GM18505 (cell line): Measurements from ENCODE around the gene FUT7.

ENCODE experiments used
- ATAC-seq: cut with Tn5 transposase; IDR thresholded peaks from one replicate; pipeline ENCODE4 v1.9.1; 2021; ENCODE audit not compliant: unreplicated experiment
- POLR2A ChIP-seq: IDR thresholded peaks from 4 replicates; pipeline ENCODE4 v1.6.1; 2011; ENCODE audit warnings: borderline replicate concordance; ENCODE audit not compliant: insufficient read depth, insufficient read length; ENCODE audit errors: extremely low read depth

Gene FUT7

DNA sequence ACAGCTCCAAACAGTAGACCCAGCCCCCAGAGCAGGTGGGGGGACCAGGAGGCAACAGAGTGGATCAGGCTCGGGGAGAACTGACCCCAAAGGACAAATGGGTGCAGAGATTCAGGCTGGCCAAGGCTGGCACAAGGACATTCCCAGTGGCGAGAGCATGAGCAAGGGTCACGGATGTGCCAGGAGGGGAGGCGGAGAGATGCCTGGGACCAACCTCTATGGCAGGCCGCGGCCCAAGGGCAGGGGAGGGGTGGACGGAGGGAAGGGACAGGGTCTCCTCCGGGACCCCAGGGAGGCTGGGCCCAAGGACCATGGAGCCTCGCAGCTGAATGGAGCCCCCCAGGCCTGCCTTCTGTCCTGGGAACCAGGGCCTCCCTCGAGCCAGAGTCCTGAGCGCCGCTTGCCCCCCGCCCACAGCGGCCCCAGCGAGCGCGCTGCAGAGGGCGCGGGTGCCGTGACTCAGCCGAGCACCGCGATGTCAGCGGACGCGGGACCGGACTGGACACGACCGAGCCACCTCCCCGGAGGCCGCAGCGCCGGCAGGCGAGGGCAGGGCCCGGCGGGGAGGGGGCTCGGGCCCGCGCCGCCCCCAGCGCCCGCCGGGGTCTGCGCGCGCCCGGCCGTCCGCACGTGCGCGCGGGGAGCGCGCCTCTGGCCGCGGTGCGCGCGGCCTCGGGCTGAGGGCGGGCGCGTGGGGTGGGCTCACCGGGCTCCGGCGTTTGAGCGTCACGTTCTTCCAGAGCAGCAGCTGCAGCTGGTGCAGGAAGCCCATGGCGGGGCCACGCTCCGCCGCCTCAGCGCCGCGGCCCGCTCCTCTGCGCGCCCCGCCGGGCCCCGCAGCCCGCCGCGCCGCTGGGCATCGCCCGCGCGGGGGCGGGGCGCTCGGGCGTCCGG is 4.3 kb downstream of the FUT7 start, which contains the start of gene ABCA2:
Gene ABCA2 (minus strand): TSS at position 869 of the 894 bp plus-strand sequence. CDS start 97 bp downstream, at position 772.
- no peak for TF ChIP-seq POLR2A
- ATAC-seq: no peak

GRCh38 chr9:137026828-137027227 is 5.1 kb downstream of the FUT7 start:
- ATAC-seq: no peak
- no peak for TF ChIP-seq POLR2A

- ATAC-seq: no peak
- no peak for TF ChIP-seq POLR2A
Observed at GRCh38 chr9:137026384-137026783, 5.5 kb downstream of the FUT7 start.

- ATAC-seq: no peak
- no peak for TF ChIP-seq POLR2A
Observed at GRCh38 chr9:137025517-137025966, 6.3 kb downstream of the FUT7 start.

GRCh38 chr9:137023583-137023991 is 8.3 kb downstream of the FUT7 start:
- ATAC-seq: no peak
- TF ChIP-seq POLR2A: no peak

GRCh38 chr9:137023157-137023556 is 8.7 kb downstream of the FUT7 start:
- ATAC-seq: no peak
- TF ChIP-seq POLR2A: no peak

DNA sequence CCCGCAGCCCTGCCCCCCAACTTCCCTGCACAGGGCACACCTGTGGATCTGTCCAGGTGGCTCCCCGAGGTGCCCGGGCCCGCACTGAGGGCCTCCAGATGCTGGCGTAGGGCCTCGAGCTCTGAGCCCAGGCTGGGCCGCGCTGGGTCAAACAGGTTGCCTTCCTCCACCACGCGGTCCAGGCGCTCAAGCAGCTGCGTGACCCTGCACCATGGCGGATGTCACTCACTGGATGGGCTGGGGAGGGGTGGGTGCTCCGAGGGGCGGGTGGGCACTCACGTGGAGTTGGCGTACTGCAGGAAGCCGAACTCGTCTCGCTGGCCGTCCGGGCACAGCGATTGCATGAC is 9.3 kb downstream of the FUT7 start:
- TF ChIP-seq POLR2A: no peak

DNA sequence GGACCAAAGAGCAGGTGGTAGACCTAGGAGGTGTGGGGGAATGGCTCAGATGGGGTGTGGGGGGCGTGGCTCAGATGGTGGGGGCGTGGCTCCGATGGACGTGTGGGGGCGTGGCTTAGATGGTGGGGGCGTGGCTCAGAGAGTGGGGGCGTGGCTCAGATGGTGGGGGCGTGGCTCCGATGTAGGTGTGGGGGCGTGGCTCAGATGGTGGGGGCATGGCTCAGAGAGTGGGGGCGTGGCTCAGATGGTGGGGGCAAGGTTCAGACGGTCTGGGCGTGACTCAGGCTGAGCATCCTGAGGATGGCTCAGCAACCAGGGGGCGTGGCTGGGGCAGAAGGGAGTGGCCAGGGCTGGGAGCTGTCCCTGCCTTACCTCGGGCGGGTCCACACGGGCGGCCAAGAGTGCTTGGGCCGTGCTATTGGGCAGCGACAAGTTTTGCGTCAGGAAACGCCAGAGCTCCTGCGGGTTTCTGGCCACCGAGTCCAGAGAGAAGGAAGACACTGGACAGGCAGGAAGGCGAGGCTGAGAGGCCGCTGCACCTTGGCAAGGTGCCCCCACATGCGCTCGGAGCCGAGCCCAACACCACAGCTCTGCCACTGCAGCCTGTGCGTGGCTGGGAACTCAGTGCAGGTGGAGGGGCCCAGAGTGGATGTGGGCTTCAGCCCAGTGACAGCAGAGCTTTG is 9.8 kb downstream of the FUT7 start:
- TF ChIP-seq POLR2A: no peak

More for the DNA sequence above, 9.3 kb downstream of the FUT7 start:
- no peak for ATAC-seq

GRCh38 chr9:137021568-137021978 is 10.3 kb downstream of the FUT7 start:
- no peak for TF ChIP-seq POLR2A
- ATAC-seq: no peak

More for the DNA sequence above, 9.8 kb downstream of the FUT7 start:
- ATAC-seq: no peak

DNA sequence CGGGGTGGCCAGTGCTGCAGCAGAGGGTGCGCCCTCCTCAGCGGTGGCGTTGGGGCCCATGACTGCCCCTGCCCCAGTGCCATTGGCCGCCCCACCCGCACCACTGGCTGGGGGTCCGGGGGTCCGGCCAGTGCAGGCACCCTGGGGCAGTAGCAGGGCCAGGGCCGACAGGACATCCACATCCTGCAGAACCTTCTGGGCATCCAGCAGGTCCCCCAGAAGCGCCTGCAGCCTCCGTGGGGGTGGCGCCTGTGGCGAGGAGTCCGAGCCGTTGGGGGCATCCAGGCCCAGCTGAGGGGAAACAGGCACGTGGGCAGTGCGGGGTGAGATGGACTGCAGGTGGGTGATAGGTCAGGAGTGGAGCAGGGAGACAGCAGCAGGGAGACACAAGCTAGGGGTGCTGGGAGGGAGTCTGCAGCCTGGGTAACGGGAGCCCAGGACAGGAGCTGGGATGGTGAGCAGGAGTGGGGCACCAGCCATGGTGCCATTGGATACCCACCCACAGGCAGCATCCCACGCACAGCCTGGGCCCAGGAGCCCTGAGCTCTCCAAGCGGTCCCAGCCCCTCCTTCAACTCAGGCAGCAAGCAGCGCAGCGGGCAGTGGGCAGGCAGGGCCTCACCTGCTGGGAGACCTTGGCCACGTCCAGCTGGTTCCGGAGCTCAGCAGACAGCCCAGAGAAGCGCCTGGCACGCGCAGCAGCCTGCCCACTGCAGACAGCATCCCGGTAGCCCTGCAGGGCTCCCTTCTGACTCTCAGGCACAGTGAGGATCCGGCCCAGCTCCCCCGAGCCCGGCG is 10.9 kb downstream of the FUT7 start:
- TF ChIP-seq POLR2A: no peak
- ATAC-seq: no peak

GRCh38 chr9:137019891-137020683 is 11.8 kb downstream of the FUT7 start:
- TF ChIP-seq POLR2A: no peak
- no peak for ATAC-seq

GRCh38 chr9:137018761-137019559 is 12.9 kb downstream of the FUT7 start:
- ATAC-seq: no peak
- no peak for TF ChIP-seq POLR2A
